H1 (cell line): ENCODE results near the gene FAHD1.

ENCODE experiments used
- ASH2L ChIP-seq: fragments of 200-600, 300-600 bp; sonication (generic); IDR thresholded peaks from one replicate; pipeline ENCODE4 v1.7.1; 2017; ENCODE audit warnings: low read length
- CTCF ChIP-seq, 3 experiments: IDR thresholded peaks; 1 replicate in 2 of 3; 2 replicates in 1 of 3; pipeline versions ENCODE4 v1.5.1 to v1.6.1; 2011; ENCODE audit warnings: low read length in 3 of 3, mild to moderate bottlenecking in 3 of 3, inconsistent platforms in 2 of 3, low read depth in 1 of 3, moderate library complexity in 1 of 3; ENCODE audit not compliant: insufficient read depth in 1 of 3; ENCODE audit errors: control extremely low read depth in 1 of 3
- EGR1 ChIP-seq: IDR thresholded peaks from 2 replicates; pipeline ENCODE4 v1.6.1; 2011; ENCODE audit warnings: low read depth, low read length, borderline replicate concordance
- EZH2 ChIP-seq: fragments of 200-600 bp; sonication (generic); IDR thresholded peaks from 2 replicates; pipeline ENCODE4 v1.7.1; 2012; ENCODE audit warnings: low read depth, mild to moderate bottlenecking, moderate library complexity, low read length, inconsistent platforms; ENCODE audit not compliant: severe bottlenecking
- HDAC2 ChIP-seq, 2 experiments: fragments of 300-600 bp in 1 of 2; sonication (generic) in 1 of 2; IDR thresholded peaks; 2 replicates each; pipeline ENCODE4 v1.6.1; 2011 to 2012; ENCODE audit warnings: low read depth in 2 of 2, low read length in 2 of 2, mild to moderate bottlenecking in 2 of 2, moderate library complexity in 2 of 2, borderline replicate concordance in 1 of 2, inconsistent platforms in 1 of 2
- JUN ChIP-seq: IDR thresholded peaks from 2 replicates; pipeline ENCODE4 v1.6.1; 2011; ENCODE audit warnings: low read depth, mild to moderate bottlenecking, improper control_type of control experiment, low read length
- NRF1 ChIP-seq: IDR thresholded peaks from 2 replicates; pipeline ENCODE4 v1.6.1; 2011; ENCODE audit warnings: mild to moderate bottlenecking, low read depth, low read length, improper control_type of control experiment
- RFX5 ChIP-seq: IDR thresholded peaks from 2 replicates; pipeline ENCODE4 v1.6.1; 2011; ENCODE audit warnings: low read depth, low read length, improper control_type of control experiment, borderline replicate concordance
- TAF1 ChIP-seq: IDR thresholded peaks from 2 replicates; pipeline ENCODE4 v1.6.1; 2011; ENCODE audit warnings: mild to moderate bottlenecking, low read depth, low read length

DNA sequence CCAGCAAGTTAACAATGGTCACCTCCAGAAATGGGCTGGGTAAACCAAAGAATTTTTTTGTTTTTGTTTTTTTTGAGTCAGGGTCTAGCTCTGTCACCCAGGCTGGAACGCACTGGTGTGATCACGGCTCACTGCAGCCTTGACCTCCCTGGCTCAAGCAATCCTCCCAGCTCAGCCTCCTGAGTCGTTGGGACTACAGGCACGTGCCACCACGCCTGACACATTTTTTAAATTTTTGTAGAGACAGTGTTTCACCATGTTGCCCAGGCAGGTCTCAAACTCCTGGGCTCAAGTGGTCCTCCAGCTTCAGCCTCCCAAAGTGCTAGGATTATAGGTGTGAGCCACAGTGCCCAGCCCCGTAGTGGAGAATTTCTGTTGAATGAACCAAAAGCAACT is 46.3 kb upstream of the FAHD1 start:
- no peak for TF ChIP-seq EGR1
- no peak for TF ChIP-seq CTCF (IDR thresholded peaks at IDR 0.05; ENCODE audit: control extremely low read depth in 1 of 3, insufficient read depth in 1 of 3, low read depth in 1 of 3, low read length in 3 of 3)
- no peak for TF ChIP-seq EZH2
- no peak for TF ChIP-seq TAF1
- TF ChIP-seq RFX5, result no peak
- TF ChIP-seq JUN, result no peak
- TF ChIP-seq ASH2L, result no peak
- no peak for TF ChIP-seq NRF1
- TF ChIP-seq HDAC2 (IDR thresholded peaks at IDR 0.05; ENCODE audit: borderline replicate concordance in 1 of 2, low read depth in 2 of 2, low read length in 2 of 2), result no peak
